ENCODE data around the gene BCL11B. TPM values are rescaled to one million over a fixed set of nuclear protein-coding genes. Genes with fewer than 3 reads are reported as not detected.

BCL11B gene
- polyA plus RNA-seq, 4 donors, result 0.45 to 5.1 (median 1.5) TPM

GRCh38 chr14:99158150-99158549 is 113.8 kb downstream of the BCL11B start:
- DNase-seq, result no peak
- Histone ChIP-seq H3K36me3 (ENCODE audit: control insufficient read depth in 3 of 3, insufficient read depth in 2 of 3, low read depth in 1 of 3, low read length in 3 of 3) (no peaks in the 10 kb centered on the region), H3K27ac (ENCODE audit: low read depth in 1 of 3, low read length in 2 of 3) (no peak overlapping the region), H3K9me3 (ENCODE audit: control insufficient read depth in 2 of 2, insufficient read depth in 1 of 2, low read depth in 1 of 2, low read length in 1 of 2) (no peaks in the 10 kb centered on the region), H3K4me1 (ENCODE audit: control insufficient read depth in 3 of 3, insufficient read depth in 2 of 3, low read depth in 1 of 3, low read length in 2 of 3) (no peaks in the 10 kb centered on the region), H3K27me3 (ENCODE audit: control insufficient read depth in 3 of 3, insufficient read depth in 3 of 3, low read length in 3 of 3) (no peaks in the 10 kb centered on the region), H3K4me3 (ENCODE audit: low read depth in 1 of 3, low read length in 3 of 3) (no peak overlapping the region)
- FAIRE-seq, result no peak
- 64 to 84% (median 67%) methylated on average over 4 of the region's 4 CpGs for WGBS, 3 donors

- H3K4me1 ChIP-seq (ENCODE audit: control insufficient read depth in 3 of 3, insufficient read depth in 2 of 3, low read depth in 1 of 3, low read length in 2 of 3), result no peaks in the 10 kb centered on the region
- FAIRE-seq (no peak), DNase-seq (no peak)
- WGBS, 3 donors, result 95 to 98% (median 95%) methylated on average over 8 of the region's 8 CpGs
- no peaks in the 10 kb centered on the region for H3K36me3 ChIP-seq (ENCODE audit: control insufficient read depth in 3 of 3, insufficient read depth in 2 of 3, low read depth in 1 of 3, low read length in 3 of 3)
- H3K4me3 ChIP-seq (ENCODE audit: low read depth in 1 of 3, low read length in 3 of 3), result no peak overlapping the region
- no peak overlapping the region for H3K27ac ChIP-seq (ENCODE audit: low read depth in 1 of 3, low read length in 2 of 3)
- no peaks in the 10 kb centered on the region for H3K27me3 ChIP-seq (ENCODE audit: control insufficient read depth in 3 of 3, insufficient read depth in 3 of 3, low read length in 3 of 3)
- no peaks in the 10 kb centered on the region for H3K9me3 ChIP-seq (ENCODE audit: control insufficient read depth in 2 of 2, insufficient read depth in 1 of 2, low read depth in 1 of 2, low read length in 1 of 2)
Observed at GRCh38 chr14:99157676-99158075, 114.3 kb downstream of the BCL11B start.

GRCh38 chr14:99157246-99157645 is 114.8 kb downstream of the BCL11B start:
- Histone ChIP-seq H3K9me3 (ENCODE audit: control insufficient read depth in 2 of 2, insufficient read depth in 1 of 2, low read depth in 1 of 2, low read length in 1 of 2) (no peaks in the 10 kb centered on the region), H3K27ac (ENCODE audit: low read depth in 1 of 3, low read length in 2 of 3) (no peak overlapping the region), H3K36me3 (ENCODE audit: control insufficient read depth in 3 of 3, insufficient read depth in 2 of 3, low read depth in 1 of 3, low read length in 3 of 3) (no peaks in the 10 kb centered on the region), H3K4me1 (ENCODE audit: control insufficient read depth in 3 of 3, insufficient read depth in 2 of 3, low read depth in 1 of 3, low read length in 2 of 3) (no peaks in the 10 kb centered on the region), H3K4me3 (ENCODE audit: low read depth in 1 of 3, low read length in 3 of 3) (no peak overlapping the region), H3K27me3 (ENCODE audit: control insufficient read depth in 3 of 3, insufficient read depth in 3 of 3, low read length in 3 of 3) (no peaks in the 10 kb centered on the region)
- FAIRE-seq (no peak), DNase-seq (no peak)
- WGBS, 3 donors, result 90 to 93% (median 93%) methylated on average over 8 of the region's 8 CpGs

- FAIRE-seq, result no peak
- 90 to 94% (median 93%) methylated on average over 6 of the region's 6 CpGs for WGBS, 3 donors
- Histone ChIP-seq H3K27ac (ENCODE audit: low read depth in 1 of 3, low read length in 2 of 3) (no peak overlapping the region), H3K36me3 (ENCODE audit: control insufficient read depth in 3 of 3, insufficient read depth in 2 of 3, low read depth in 1 of 3, low read length in 3 of 3) (no peaks in the 10 kb centered on the region), H3K9me3 (ENCODE audit: control insufficient read depth in 2 of 2, insufficient read depth in 1 of 2, low read depth in 1 of 2, low read length in 1 of 2) (no peaks in the 10 kb centered on the region), H3K27me3 (ENCODE audit: control insufficient read depth in 3 of 3, insufficient read depth in 3 of 3, low read length in 3 of 3) (no peaks in the 10 kb centered on the region), H3K4me3 (ENCODE audit: low read depth in 1 of 3, low read length in 3 of 3) (no peak overlapping the region), H3K4me1 (ENCODE audit: control insufficient read depth in 3 of 3, insufficient read depth in 2 of 3, low read depth in 1 of 3, low read length in 2 of 3) (no peaks in the 10 kb centered on the region)
- no peak for DNase-seq
Observed at GRCh38 chr14:99156814-99157213, 115.2 kb downstream of the BCL11B start.

GRCh38 chr14:99156090-99156425 is 115.9 kb downstream of the BCL11B start:
- H3K36me3 ChIP-seq (ENCODE audit: control insufficient read depth in 3 of 3, insufficient read depth in 2 of 3, low read depth in 1 of 3, low read length in 3 of 3), result no peaks in the 10 kb centered on the region
- no peak overlapping the region for H3K4me3 ChIP-seq (ENCODE audit: low read depth in 1 of 3, low read length in 3 of 3)
- peaks cover 0 to 1% (median 0%) of the 10 kb centered on the region in 3 donors for H3K27me3 ChIP-seq (ENCODE audit: control insufficient read depth in 3 of 3, insufficient read depth in 3 of 3, low read length in 3 of 3)
- H3K9me3 ChIP-seq (ENCODE audit: control insufficient read depth in 2 of 2, insufficient read depth in 1 of 2, low read depth in 1 of 2, low read length in 1 of 2), result no peaks in the 10 kb centered on the region
- H3K4me1 ChIP-seq (ENCODE audit: control insufficient read depth in 3 of 3, insufficient read depth in 2 of 3, low read depth in 1 of 3, low read length in 2 of 3), result no peaks in the 10 kb centered on the region
- no peak for DNase-seq
- no peak for FAIRE-seq
- whole genome bisulfite sequencing, 3 donors, result 81 to 89% (median 84%) methylated on average over 7 of the region's 7 CpGs
- no peak overlapping the region for H3K27ac ChIP-seq (ENCODE audit: low read depth in 1 of 3, low read length in 2 of 3)

GRCh38 chr14:99155173-99156089 is 116.6 kb downstream of the BCL11B start:
- DNase-seq, result no peak

GRCh38 chr14:99150236-99150635 is 121.8 kb downstream of the BCL11B start:
- Histone ChIP-seq H3K4me1 (ENCODE audit: control insufficient read depth in 3 of 3, insufficient read depth in 2 of 3, low read depth in 1 of 3, low read length in 2 of 3) (no peaks in the 10 kb centered on the region), H3K4me3 (ENCODE audit: low read depth in 1 of 3, low read length in 3 of 3) (no peak overlapping the region), H3K36me3 (ENCODE audit: control insufficient read depth in 3 of 3, insufficient read depth in 2 of 3, low read depth in 1 of 3, low read length in 3 of 3) (no peaks in the 10 kb centered on the region), H3K27me3 (ENCODE audit: control insufficient read depth in 3 of 3, insufficient read depth in 3 of 3, low read length in 3 of 3) (peaks cover 0 to 2% (median 1%) of the 10 kb centered on the region in 3 donors), H3K9me3 (ENCODE audit: control insufficient read depth in 2 of 2, insufficient read depth in 1 of 2, low read depth in 1 of 2, low read length in 1 of 2) (no peaks in the 10 kb centered on the region), H3K27ac (ENCODE audit: low read depth in 1 of 3, low read length in 2 of 3) (no peak overlapping the region)
- FAIRE-seq (no peak), DNase-seq (no peak)
- 68 to 72% (median 71%) methylated on average over 2 of the region's 2 CpGs for WGBS, 3 donors

More at GRCh38 chr14:99155173-99156089, 116.6 kb downstream of the BCL11B start:
- Histone ChIP-seq H3K27me3 (ENCODE audit: control insufficient read depth in 3 of 3, insufficient read depth in 3 of 3, low read length in 3 of 3) (peaks cover 0 to 1% (median 0%) of the 10 kb centered on the region in 3 donors), H3K4me3 (ENCODE audit: low read depth in 1 of 3, low read length in 3 of 3) (no peak overlapping the region), H3K9me3 (ENCODE audit: control insufficient read depth in 2 of 2, insufficient read depth in 1 of 2, low read depth in 1 of 2, low read length in 1 of 2) (no peaks in the 10 kb centered on the region), H3K36me3 (ENCODE audit: control insufficient read depth in 3 of 3, insufficient read depth in 2 of 3, low read depth in 1 of 3, low read length in 3 of 3) (no peaks in the 10 kb centered on the region), H3K4me1 (ENCODE audit: control insufficient read depth in 3 of 3, insufficient read depth in 2 of 3, low read depth in 1 of 3, low read length in 2 of 3) (no peaks in the 10 kb centered on the region), H3K27ac (ENCODE audit: low read depth in 1 of 3, low read length in 2 of 3) (no peak overlapping the region)
- 63 to 89% (median 82%) methylated on average over 6 of the region's 6 CpGs for WGBS, 3 donors
- no peak for FAIRE-seq

GRCh38 chr14:99148861-99149610 is 123.0 kb downstream of the BCL11B start:
- no peaks in the 10 kb centered on the region for H3K9me3 ChIP-seq (ENCODE audit: control insufficient read depth in 2 of 2, insufficient read depth in 1 of 2, low read depth in 1 of 2, low read length in 1 of 2)
- FAIRE-seq (no peak), DNase-seq (no peak)
- no peak overlapping the region for H3K27ac ChIP-seq (ENCODE audit: low read depth in 1 of 3, low read length in 2 of 3)
- H3K36me3 ChIP-seq (ENCODE audit: control insufficient read depth in 3 of 3, insufficient read depth in 2 of 3, low read depth in 1 of 3, low read length in 3 of 3), result no peaks in the 10 kb centered on the region
- no peak overlapping the region for H3K4me3 ChIP-seq (ENCODE audit: low read depth in 1 of 3, low read length in 3 of 3)
- 82 to 90% (median 88%) methylated on average over 22 of the region's 22 CpGs for WGBS, 3 donors
- H3K4me1 ChIP-seq (ENCODE audit: control insufficient read depth in 3 of 3, insufficient read depth in 2 of 3, low read depth in 1 of 3, low read length in 2 of 3), result no peaks in the 10 kb centered on the region
- peaks cover 0 to 2% (median 1%) of the 10 kb centered on the region in 3 donors for H3K27me3 ChIP-seq (ENCODE audit: control insufficient read depth in 3 of 3, insufficient read depth in 3 of 3, low read length in 3 of 3)
